Hepatocyte (in vitro differentiated cells): ENCODE data around the gene NLRP8. TPM values are rescaled to one million over a fixed set of nuclear protein-coding genes. Genes with fewer than 3 reads are reported as not detected.

ENCODE experiments used
- DNase-seq: peaks from one replicate; pipeline ENCODE4 v3.0.0-alpha.2; 2016; ENCODE audit warnings: low spot score
- H2AFZ ChIP-seq: fragments of 200-600 bp; sonication (generic); 2 replicates; pipeline ENCODE4 v1.6.0; 2016; ENCODE audit warnings: antibody characterized with exemption, mild to moderate bottlenecking
- H3K27ac ChIP-seq: fragments of 200-600 bp; sonication (generic); 2 replicates; pipeline ENCODE4 v1.5.1; 2016; ENCODE audit warnings: mild to moderate bottlenecking
- H3K27me3 ChIP-seq: fragments of 200-600 bp; sonication (generic); 2 replicates; pipeline ENCODE4 v1.6.1; 2016
- H3K36me3 ChIP-seq: fragments of 200-600 bp; sonication (generic); replicated peaks from 2 replicates; pipeline ENCODE4 v1.5.1; 2016; ENCODE audit warnings: low read depth; ENCODE audit not compliant: insufficient read depth
- H3K4me1 ChIP-seq: fragments of 200-600 bp; sonication (generic); 2 replicates; pipeline ENCODE4 v1.5.1; 2016; ENCODE audit warnings: mild to moderate bottlenecking, moderate library complexity; ENCODE audit not compliant: insufficient read depth
- H3K4me2 ChIP-seq: fragments of 200-600 bp; sonication (generic); 2 replicates; pipeline ENCODE4 v1.6.0; 2016
- H3K4me3 ChIP-seq: fragments of 200-600 bp; sonication (generic); 2 replicates; pipeline ENCODE4 v1.5.1; 2016; ENCODE audit warnings: mild to moderate bottlenecking
- H3K79me2 ChIP-seq: fragments of 200-600 bp; sonication (generic); 2 replicates; pipeline ENCODE4 v1.6.0; 2017; ENCODE audit warnings: mild to moderate bottlenecking
- H3K9me2 ChIP-seq: fragments of 200-600 bp; sonication (generic); replicated peaks from 2 replicates; pipeline ENCODE4 v1.6.0; 2017; ENCODE audit warnings: mild to moderate bottlenecking; ENCODE audit not compliant: insufficient read depth
- H3K9me3 ChIP-seq: fragments of 200-600 bp; sonication (generic); 2 replicates; pipeline ENCODE4 v1.5.1; 2016; ENCODE audit warnings: low read depth, mild to moderate bottlenecking
- H4K20me1 ChIP-seq: fragments of 200-600 bp; sonication (generic); 2 replicates; pipeline ENCODE4 v1.6.0; 2016; ENCODE audit warnings: mild to moderate bottlenecking; ENCODE audit not compliant: insufficient read depth, poor library complexity, severe bottlenecking
- EZH2 ChIP-seq: fragments of 200-600 bp; sonication (generic); IDR thresholded peaks from 2 replicates; pipeline ENCODE4 v1.6.1; 2016; ENCODE audit warnings: antibody characterized with exemption, mild to moderate bottlenecking, borderline replicate concordance
- EZH2phosphoT487 ChIP-seq: fragments of 200-600 bp; sonication (generic); IDR thresholded peaks from one replicate; pipeline ENCODE4 v1.6.1; 2018; ENCODE audit warnings: antibody characterized with exemption, mild to moderate bottlenecking, low read depth, moderate library complexity; ENCODE audit not compliant: unreplicated experiment, severe bottlenecking
- WGBS: methylation state at CpG from one replicate; pipeline ENCODE4 v1.1.6; 2016; ENCODE audit warnings: low lambda C conversion rate; ENCODE audit errors: missing lambda C conversion rate; 5-methylcytosine and 5-hydroxymethylcytosine counted together
- polyA plus RNA-seq: library from polyadenylated mRNA; unstranded; fragments of >200 nt; fragmentation: Nextera tagmentation; extraction: Ambion mirVana; gene quantifications from 2 replicates; pipeline ENCODE4 v1.2.1, GENCODE V29; 2016
- total RNA-seq: library from RNA; depleted of rRNA; stranded (reverse); fragments of >200 nt; gene quantifications from 2 replicates; pipeline ENCODE4 v1.2.3, GENCODE V29; 2014
- TF ChIP-seq, protein P1 (sequence below): fragments of 200-600 bp; sonication (generic); IDR thresholded peaks from 2 replicates; pipeline ENCODE4 v1.5.1; 2016; ENCODE audit warnings: antibody characterized with exemption, mild to moderate bottlenecking; ENCODE audit not compliant: poor library complexity

The NLRP8 gene
- total and polyA plus RNA-seq, 2 experiments from 2014 or later = not detected

DNA sequence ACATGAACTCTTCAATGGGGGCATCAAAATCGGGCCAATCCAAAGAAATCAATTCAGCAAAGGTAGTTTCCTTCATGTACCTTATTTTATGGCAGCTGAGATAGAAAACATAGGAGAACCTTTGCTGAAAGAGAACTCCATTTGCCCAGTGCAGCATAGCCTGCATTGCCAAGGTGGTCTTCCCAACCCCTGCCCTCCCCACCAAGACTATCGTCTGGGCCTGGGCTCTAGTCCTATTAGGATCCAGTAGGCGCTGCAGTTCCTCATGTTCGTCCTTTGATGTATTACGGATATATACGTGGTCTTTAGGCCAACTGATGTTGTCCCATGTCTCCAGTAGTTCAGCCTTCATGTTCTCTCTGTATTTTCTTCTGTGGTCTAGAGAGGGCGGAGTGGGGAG lies 34.7 kb upstream of the NLRP8 start:
- no peaks in the 10 kb centered on the region for H3K36me3 ChIP-seq
- no peaks in the 10 kb centered on the region for H3K27me3 ChIP-seq
- H3K4me2 ChIP-seq = no peak overlapping the region
- no peaks in the 10 kb centered on the region for H3K4me1 ChIP-seq
- no peak overlapping the region for H2AFZ ChIP-seq
- no peaks in the 10 kb centered on the region for H4K20me1 ChIP-seq
- H3K9me3 ChIP-seq = peaks cover 4% of the 10 kb centered on the region
- no peaks in the 10 kb centered on the region for H3K79me2 ChIP-seq
- no peaks in the 10 kb centered on the region for H3K9me2 ChIP-seq
- no peak overlapping the region for H3K4me3 ChIP-seq
- 71% methylated on average over 7 of the region's 7 CpGs for WGBS
- TF ChIP-seq EZH2 (no peak), EZH2phosphoT487 (no peak)
- TF ChIP-seq, protein P1, sequence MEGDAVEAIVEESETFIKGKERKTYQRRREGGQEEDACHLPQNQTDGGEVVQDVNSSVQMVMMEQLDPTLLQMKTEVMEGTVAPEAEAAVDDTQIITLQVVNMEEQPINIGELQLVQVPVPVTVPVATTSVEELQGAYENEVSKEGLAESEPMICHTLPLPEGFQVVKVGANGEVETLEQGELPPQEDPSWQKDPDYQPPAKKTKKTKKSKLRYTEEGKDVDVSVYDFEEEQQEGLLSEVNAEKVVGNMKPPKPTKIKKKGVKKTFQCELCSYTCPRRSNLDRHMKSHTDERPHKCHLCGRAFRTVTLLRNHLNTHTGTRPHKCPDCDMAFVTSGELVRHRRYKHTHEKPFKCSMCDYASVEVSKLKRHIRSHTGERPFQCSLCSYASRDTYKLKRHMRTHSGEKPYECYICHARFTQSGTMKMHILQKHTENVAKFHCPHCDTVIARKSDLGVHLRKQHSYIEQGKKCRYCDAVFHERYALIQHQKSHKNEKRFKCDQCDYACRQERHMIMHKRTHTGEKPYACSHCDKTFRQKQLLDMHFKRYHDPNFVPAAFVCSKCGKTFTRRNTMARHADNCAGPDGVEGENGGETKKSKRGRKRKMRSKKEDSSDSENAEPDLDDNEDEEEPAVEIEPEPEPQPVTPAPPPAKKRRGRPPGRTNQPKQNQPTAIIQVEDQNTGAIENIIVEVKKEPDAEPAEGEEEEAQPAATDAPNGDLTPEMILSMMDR = no peak
- H3K27ac ChIP-seq = no peak overlapping the region
- DNase-seq = no peak

DNA sequence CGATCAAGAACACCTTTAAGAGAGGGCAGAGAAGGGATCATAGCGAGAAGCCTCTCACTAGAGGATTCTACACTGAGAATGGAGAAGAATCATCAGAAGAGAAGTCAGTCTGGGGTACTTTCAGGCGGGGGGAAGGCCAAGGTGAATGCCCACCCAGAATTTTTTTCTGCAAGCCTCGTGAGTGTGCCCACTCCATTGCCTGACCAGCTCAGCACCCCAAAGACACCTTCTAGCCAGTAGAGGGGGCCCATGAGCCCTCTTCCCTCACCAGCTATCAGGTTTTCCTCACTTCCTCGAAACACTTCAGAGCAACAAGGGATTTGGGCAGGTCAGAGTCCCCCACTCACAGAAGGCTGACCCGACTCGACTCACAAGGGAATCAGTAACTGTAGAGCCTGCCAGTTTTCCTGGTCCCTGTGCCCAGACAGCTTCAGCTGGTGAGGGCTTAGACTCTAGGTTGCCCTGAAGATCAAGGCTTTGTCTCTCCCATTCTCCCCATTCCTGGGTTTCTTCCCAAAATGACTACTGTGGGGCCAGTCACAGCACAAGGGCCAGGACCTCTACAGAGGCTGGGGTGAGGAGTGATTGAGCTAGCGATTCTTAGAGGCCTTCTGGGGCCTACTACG lies 33.9 kb upstream of the NLRP8 start:
- WGBS = 58% methylated on average over 9 of the region's 9 CpGs
- Histone ChIP-seq H4K20me1 (no peaks in the 10 kb centered on the region), H2AFZ (no peak overlapping the region), H3K4me2 (no peak overlapping the region), H3K27me3 (no peaks in the 10 kb centered on the region), H3K27ac (no peak overlapping the region), H3K79me2 (no peaks in the 10 kb centered on the region), H3K36me3 (no peaks in the 10 kb centered on the region), H3K9me2 (no peaks in the 10 kb centered on the region), H3K4me1 (no peaks in the 10 kb centered on the region), H3K4me3 (no peak overlapping the region), H3K9me3 (peaks cover 8% of the 10 kb centered on the region)
- TF ChIP-seq, protein P1 = no peak
- TF ChIP-seq EZH2phosphoT487 (no peak), EZH2 (no peak)
- DNase-seq = no peak

DNA sequence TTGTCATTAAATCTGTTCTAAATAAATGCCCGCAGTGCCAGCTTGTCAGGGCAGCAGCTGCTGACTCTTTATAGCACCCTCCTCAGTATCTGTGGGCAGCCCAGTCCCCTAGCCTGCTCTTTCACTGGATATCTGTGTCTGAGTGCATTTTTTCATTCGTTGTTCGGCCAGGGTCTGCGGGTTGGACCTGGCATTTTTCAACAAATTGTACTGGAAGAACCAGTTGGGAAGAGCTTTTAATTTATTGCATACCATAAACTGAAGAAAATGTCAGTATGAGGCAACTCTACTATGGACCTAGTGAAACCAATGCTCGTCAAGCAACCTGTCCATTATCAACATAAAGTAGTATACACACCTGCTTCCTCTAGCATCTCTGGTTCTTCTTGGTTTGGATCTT lies 24.1 kb upstream of the NLRP8 start:
- H3K27me3 ChIP-seq = no peaks in the 10 kb centered on the region
- TF ChIP-seq EZH2 (no peak), EZH2phosphoT487 (no peak)
- TF ChIP-seq, protein P1 = no peak
- no peak overlapping the region for H2AFZ ChIP-seq
- no peaks in the 10 kb centered on the region for H3K9me2 ChIP-seq
- no peak overlapping the region for H3K27ac ChIP-seq
- H3K79me2 ChIP-seq = no peaks in the 10 kb centered on the region
- no peaks in the 10 kb centered on the region for H4K20me1 ChIP-seq
- DNase-seq = no peak
- no peaks in the 10 kb centered on the region for H3K4me1 ChIP-seq
- no peaks in the 10 kb centered on the region for H3K9me3 ChIP-seq
- no peak overlapping the region for H3K4me2 ChIP-seq
- H3K36me3 ChIP-seq = no peaks in the 10 kb centered on the region
- WGBS = 63% methylated on average over 5 of the region's 5 CpGs
- no peak overlapping the region for H3K4me3 ChIP-seq
